Activated CD4-positive, alpha-beta T cell treated with anti-CD3 and anti-CD28 coated beads for 36 hours (primary cell): ENCODE results near the gene HSPG2. TPM values are rescaled to one million over a fixed set of nuclear protein-coding genes. Genes with fewer than 3 reads are reported as not detected.
"Not testable (repeated sequence)": the region's sequence is repeated elsewhere in the genome, so short reads cannot be mapped to it uniquely, and the experiment has no call there.

Source experiments
- ATAC-seq: fragments of 200-7000 bp; cut with Tn5 transposase; one replicate; pipeline ENCODE4 v1.10.0; 2021; ENCODE audit warnings: mild to moderate bottlenecking, moderate library complexity
- CTCF ChIA-PET: fragments of 350-600 bp; sonication (Branson Sonifier 250); formaldehyde crosslinking; loops from one replicate; lab custom pipeline; 2021; ENCODE audit warnings: antibody characterized with exemption; lab: Charles Lee
- POLR2A ChIA-PET: fragments of 350-600 bp; sonication (Branson Sonifier 250); formaldehyde crosslinking; loops from one replicate; lab custom pipeline; 2021; ENCODE audit warnings: antibody characterized with exemption, inconsistent platforms; lab: Charles Lee
- DNase-seq: peaks from one replicate; pipeline ENCODE4 v3.0.0-alpha.2; 2020
- H3K27ac Mint-ChIP-seq: one replicate; pipeline ENCODE4 v1.8.0; 2021; ENCODE audit warnings: mixed read lengths
- H3K27me3 Mint-ChIP-seq: one replicate; pipeline ENCODE4 v1.8.0; 2021; ENCODE audit warnings: mixed read lengths
- H3K36me3 Mint-ChIP-seq: one replicate; pipeline ENCODE4 v1.8.0; 2021; ENCODE audit warnings: low read depth, mixed read lengths
- H3K4me1 Mint-ChIP-seq: one replicate; pipeline ENCODE4 v1.8.0; 2021; ENCODE audit warnings: mixed read lengths
- H3K4me3 Mint-ChIP-seq: one replicate; pipeline ENCODE4 v1.8.0; 2021; ENCODE audit warnings: mild to moderate bottlenecking, moderate library complexity, mixed read lengths
- H3K9me3 Mint-ChIP-seq: one replicate; pipeline ENCODE4 v1.8.0; 2021; ENCODE audit warnings: low read depth, mixed read lengths
- intact Hi-C, 2 experiments: fragments of 100-400 bp; cut with DNase I in 1 of 2; cut with micrococcal nuclease in 1 of 2; formaldehyde crosslinking; loops; one replicate each; pipeline versions ENCODE4 v1.14.2 to v1.15.1; 2022 to 2024; cut with DNase I, micrococcal nuclease
- total RNA-seq, 2 experiments: library from RNA; stranded (reverse); gene quantifications; one replicate each; pipeline ENCODE4 v1.2.3, GENCODE V29; 2021

HSPG2 gene
- total RNA-seq, 2 experiments from 2014 or later, result 19.6 to 20.6 TPM

DNA sequence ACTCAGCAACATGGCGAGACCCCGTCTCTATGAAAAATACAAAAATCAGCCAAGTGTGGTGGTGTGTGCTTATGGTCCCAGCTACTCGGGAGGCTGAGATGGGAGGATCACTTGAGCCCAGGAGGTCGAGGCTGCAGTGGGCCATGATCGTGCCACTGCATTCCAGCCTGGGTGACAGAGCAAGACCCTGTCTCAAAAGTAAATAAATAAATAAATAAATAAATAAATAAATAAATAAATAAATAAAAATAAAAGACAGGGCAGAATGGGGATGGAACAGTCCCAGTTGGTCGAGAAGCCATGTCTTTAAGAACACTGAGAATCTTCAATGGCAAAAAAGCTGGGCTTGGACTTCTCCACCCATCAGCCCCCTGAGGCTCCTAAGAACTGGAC lies 19.9 kb downstream of the HSPG2 start:
- DNase-seq, H3K9me3 Mint-ChIP-seq, H3K27me3 Mint-ChIP-seq, ATAC-seq, H3K4me3 Mint-ChIP-seq, H3K27ac Mint-ChIP-seq, H3K36me3 Mint-ChIP-seq, intact Hi-C loops, H3K4me1 Mint-ChIP-seq, POLR2A ChIA-PET: not testable (repeated sequence)
- CTCF ChIA-PET, result interaction anchor here (0.7 to 1.0 kb wide), 2 partner anchors 10 to 40 kb away, joined by 3 to 4 read pairs; no protein-coding TSS in a partner anchor

DNA sequence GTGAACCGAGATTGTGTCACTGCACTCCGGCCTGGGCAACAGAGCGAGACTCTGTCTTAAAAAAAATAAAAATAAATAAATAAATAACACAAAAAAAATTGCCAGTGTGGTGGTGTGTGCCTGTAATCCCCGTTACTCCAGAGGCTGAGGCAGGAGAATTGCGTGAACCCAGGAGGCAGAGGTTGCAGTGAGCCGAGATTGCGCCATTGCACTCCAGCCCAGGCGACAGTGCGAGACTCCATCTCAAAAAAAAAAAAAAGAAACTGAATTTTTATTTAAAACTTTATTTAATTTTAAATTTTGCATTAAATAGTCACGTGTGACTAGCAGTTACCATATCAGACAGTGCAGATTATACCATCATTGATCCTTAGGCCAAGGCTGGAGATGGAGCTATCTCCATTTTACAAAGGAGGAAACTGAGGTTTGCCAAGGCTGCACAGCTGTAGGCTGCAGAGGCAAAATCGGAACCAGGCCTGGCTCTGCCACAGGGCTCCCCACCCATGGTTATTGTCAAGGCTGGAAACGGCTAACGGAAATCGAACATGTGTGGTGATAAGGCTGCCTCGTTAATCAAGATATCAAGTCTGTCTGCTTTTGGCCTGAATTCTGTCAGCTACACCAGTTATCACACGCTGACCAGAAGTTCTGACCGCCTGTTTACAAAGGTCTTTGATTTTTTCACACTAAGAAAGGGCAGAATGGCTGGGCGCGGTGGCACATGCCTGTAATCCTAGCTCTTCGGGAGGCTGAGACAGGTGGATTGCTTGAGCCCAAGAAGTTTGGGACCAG lies 20.5 kb downstream of the HSPG2 start:
- POLR2A ChIA-PET, result interaction anchor here (0.6 kb wide), 1 partner anchor 748 kb away, joined by 3 read pairs; no protein-coding TSS in a partner anchor
- Mint-ChIP-seq H3K4me1 (peaks cover 7% of the 10 kb centered on the region), H3K9me3 (no peaks in the 10 kb centered on the region), H3K27ac (no peak overlapping the region), H3K36me3 (no peaks in the 10 kb centered on the region), H3K4me3 (no peak overlapping the region), H3K27me3 (no peaks in the 10 kb centered on the region)
- ATAC-seq, result no peak
- DNase-seq, result no peak
- CTCF ChIA-PET, result interaction anchor here (1.0 kb wide), 1 partner anchor 40 kb away, joined by 4 read pairs; no protein-coding TSS in a partner anchor
- intact Hi-C loops, result no loop called here

DNA sequence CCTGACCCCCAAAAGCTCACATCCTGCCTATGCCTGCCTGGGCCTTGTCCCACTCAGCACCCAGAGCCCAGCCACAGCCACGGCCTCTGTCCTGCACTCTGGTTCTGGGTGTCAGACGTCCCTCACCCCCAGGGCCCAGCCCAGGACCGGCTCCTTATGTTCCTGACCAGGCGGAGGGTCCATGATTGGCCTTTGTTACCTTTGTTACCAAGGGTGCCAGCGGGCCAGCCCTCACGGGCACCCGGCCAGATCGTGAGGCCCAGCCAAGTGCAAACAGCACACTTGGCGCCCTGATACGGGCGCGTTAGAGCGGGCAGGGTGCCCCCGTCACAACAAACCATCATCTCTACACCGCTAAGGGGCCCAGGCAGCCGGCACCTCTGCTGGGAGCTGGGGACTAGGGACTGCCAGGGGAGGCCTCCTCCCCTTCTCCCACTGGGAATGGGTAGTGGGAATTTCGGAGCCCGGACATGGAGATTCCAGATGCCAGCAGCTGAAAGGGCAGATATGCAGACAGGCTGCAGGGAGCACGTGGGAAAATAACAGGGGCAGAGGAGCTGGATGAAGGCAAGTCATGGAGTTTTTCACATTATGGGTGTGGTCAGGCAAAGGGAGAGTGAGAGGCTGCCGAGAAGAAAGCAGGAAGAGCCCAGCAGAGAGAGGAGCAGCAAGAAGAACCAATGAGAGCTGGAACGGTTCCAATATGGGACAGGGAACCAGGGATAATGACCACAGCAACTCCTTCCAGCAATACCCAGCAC lies 22.1 kb downstream of the HSPG2 start:
- DNase-seq (no peak), ATAC-seq (no peak)
- CTCF ChIA-PET, result interaction anchor here (0.6 to 1.0 kb wide), 2 partner anchors 9 to 11 kb away, joined by 4 to 5 read pairs; no protein-coding TSS in a partner anchor
- intact Hi-C loops, result no loop called here
- peaks cover 13% of the 10 kb centered on the region for H3K4me1 Mint-ChIP-seq
- H3K27ac Mint-ChIP-seq, result no peak overlapping the region
- no peaks in the 10 kb centered on the region for H3K27me3 Mint-ChIP-seq
- H3K4me3 Mint-ChIP-seq, result no peak overlapping the region
- no peaks in the 10 kb centered on the region for H3K9me3 Mint-ChIP-seq
- no peaks in the 10 kb centered on the region for H3K36me3 Mint-ChIP-seq
- POLR2A ChIA-PET, result no interaction called here

- Mint-ChIP-seq H3K27me3 (no peaks in the 10 kb centered on the region), H3K4me1 (peaks cover 19% of the 10 kb centered on the region), H3K27ac (peak overlapping the region; percentile 55), H3K9me3 (no peaks in the 10 kb centered on the region), H3K36me3 (no peaks in the 10 kb centered on the region), H3K4me3 (no peak overlapping the region)
- intact Hi-C loops, result no loop called here
- no peak for ATAC-seq
- POLR2A ChIA-PET, result interaction anchor here (0.5 kb wide), 1 partner anchor 569 kb away, joined by 3 read pairs; no protein-coding TSS in a partner anchor
- CTCF ChIA-PET, result interaction anchor here (0.7 kb wide), 1 partner anchor 19 kb away, joined by 3 read pairs; no protein-coding TSS in a partner anchor
- no peak for DNase-seq
Measured at GRCh38 chr1:21914450-21914849, 22.7 kb downstream of the HSPG2 start.

DNA sequence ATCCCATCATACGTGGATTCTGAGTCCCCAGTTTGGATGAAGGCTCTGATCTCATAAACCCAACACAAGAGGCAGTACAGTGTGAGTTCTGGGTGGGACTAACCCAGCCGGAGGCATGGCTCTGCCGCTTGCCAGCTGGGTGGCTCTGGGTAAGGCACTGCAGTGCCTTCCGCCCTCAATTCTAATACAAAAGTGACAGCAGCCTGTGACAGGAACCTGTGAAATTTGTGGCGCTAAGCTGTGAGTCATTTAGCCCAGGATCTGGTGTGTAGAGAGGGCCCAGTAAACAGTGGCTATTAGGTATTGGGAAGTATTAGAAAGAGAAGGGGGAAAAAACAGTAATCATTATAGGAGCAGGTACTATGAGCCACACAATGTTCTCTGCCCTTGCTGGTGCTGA lies 23.3 kb downstream of the HSPG2 start:
- POLR2A ChIA-PET, result interaction anchor here (0.5 kb wide), 1 partner anchor 568 kb away, joined by 3 read pairs; no protein-coding TSS in a partner anchor
- peak; percentile 54 for DNase-seq
- no peaks in the 10 kb centered on the region for H3K9me3 Mint-ChIP-seq
- intact Hi-C loops, result no loop called here
- H3K27ac Mint-ChIP-seq, result peak overlapping the region; percentile 55
- H3K4me3 Mint-ChIP-seq, result no peak overlapping the region
- peak; percentile 70 for ATAC-seq
- H3K36me3 Mint-ChIP-seq, result no peaks in the 10 kb centered on the region
- peaks cover 24% of the 10 kb centered on the region for H3K4me1 Mint-ChIP-seq
- CTCF ChIA-PET, result interaction anchor here (0.5 to 0.7 kb wide), 2 partner anchors 18 to 679 kb away, joined by 3 read pairs; no protein-coding TSS in a partner anchor
- H3K27me3 Mint-ChIP-seq, result no peaks in the 10 kb centered on the region

GRCh38 chr1:21913258-21913657 lies 23.9 kb downstream of the HSPG2 start:
- Mint-ChIP-seq H3K9me3 (no peaks in the 10 kb centered on the region), H3K27ac (peak overlapping the region; percentile 25), H3K4me3 (no peak overlapping the region), H3K27me3 (no peaks in the 10 kb centered on the region), H3K36me3 (no peaks in the 10 kb centered on the region), H3K4me1 (peaks cover 24% of the 10 kb centered on the region)
- intact Hi-C loops, result no loop called here
- ATAC-seq (no peak), DNase-seq (no peak)
- ChIA-PET POLR2A (no interaction called here), CTCF (no interaction called here)

- no peak overlapping the region for H3K4me3 Mint-ChIP-seq
- POLR2A ChIA-PET, result no interaction called here
- H3K27ac Mint-ChIP-seq, result peak overlapping the region; percentile 47
- CTCF ChIA-PET, result interaction anchor here (1.4 kb wide), 1 partner anchor 24 kb away, joined by 5 read pairs; no protein-coding TSS in a partner anchor
- H3K27me3 Mint-ChIP-seq, result no peaks in the 10 kb centered on the region
- peaks cover 24% of the 10 kb centered on the region for H3K4me1 Mint-ChIP-seq
- no peaks in the 10 kb centered on the region for H3K36me3 Mint-ChIP-seq
- no peaks in the 10 kb centered on the region for H3K9me3 Mint-ChIP-seq
- ATAC-seq (no peak), DNase-seq (no peak)
- intact Hi-C loops, result no loop called here
Measured at GRCh38 chr1:21912038-21912758, 24.9 kb downstream of the HSPG2 start.

DNA sequence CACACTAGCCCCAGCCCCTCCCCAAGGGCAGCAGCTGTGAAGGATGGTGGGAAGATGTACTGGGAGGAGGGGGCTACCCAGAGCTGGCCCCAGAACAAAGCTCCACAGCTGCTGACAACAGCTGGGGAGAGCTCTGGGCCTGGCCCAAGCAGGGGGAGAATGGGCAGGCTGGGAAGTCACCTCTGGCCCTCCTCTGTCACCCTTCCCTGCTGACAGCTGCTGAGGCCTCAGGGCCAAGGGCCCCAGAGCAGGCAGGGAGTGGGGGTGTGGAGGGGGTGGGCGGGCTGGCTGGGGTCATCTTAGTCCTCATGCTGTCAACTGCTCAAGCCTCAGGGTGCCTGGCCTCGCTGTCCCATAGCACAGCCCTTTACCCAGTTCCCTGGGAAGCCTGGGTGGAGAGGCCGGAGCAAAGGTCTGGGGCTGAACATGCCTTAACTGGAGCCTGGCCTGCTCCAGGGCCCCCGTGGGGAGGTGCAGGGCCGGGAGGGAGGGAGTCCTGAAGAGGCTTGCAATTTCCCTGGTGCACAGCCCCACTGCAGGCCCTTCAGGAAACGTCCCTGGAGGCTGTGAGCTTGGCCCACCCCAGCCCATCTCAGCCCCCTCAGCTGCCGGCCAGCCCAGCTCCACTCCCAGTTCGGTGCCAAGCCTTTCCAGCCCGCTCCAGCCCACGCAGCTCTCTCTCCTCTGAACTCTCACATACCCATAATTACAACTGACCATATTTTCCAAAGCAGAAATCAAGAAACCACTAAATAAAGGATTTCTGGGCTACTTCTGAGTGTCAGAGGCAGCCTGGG lies 25.7 kb downstream of the HSPG2 start:
- no peaks in the 10 kb centered on the region for H3K9me3 Mint-ChIP-seq
- peak overlapping the region; percentile 42 for H3K27ac Mint-ChIP-seq
- ChIA-PET CTCF (interaction anchor here (0.6 to 1.4 kb wide), 2 partner anchors 25 to 27 kb away, joined by 3 to 5 read pairs; no protein-coding TSS in a partner anchor), POLR2A (interaction anchor here (0.6 kb wide), 1 partner anchor 11 kb away, joined by 3 read pairs; no protein-coding TSS in a partner anchor)
- H3K4me3 Mint-ChIP-seq, result no peak overlapping the region
- DNase-seq (no peak), ATAC-seq (no peak)
- H3K36me3 Mint-ChIP-seq, result no peaks in the 10 kb centered on the region
- H3K4me1 Mint-ChIP-seq, result peaks cover 24% of the 10 kb centered on the region
- H3K27me3 Mint-ChIP-seq, result no peaks in the 10 kb centered on the region
- intact Hi-C loops, result no loop called here

- intact Hi-C loops, result no loop called here
- Mint-ChIP-seq H3K27me3 (no peaks in the 10 kb centered on the region), H3K4me3 (no peak overlapping the region), H3K4me1 (peaks cover 24% of the 10 kb centered on the region), H3K36me3 (no peaks in the 10 kb centered on the region), H3K9me3 (no peaks in the 10 kb centered on the region), H3K27ac (peak overlapping the region; percentile 87)
- POLR2A ChIA-PET, result interaction anchor here (0.6 kb wide), 1 partner anchor 10 kb away, joined by 3 read pairs; no protein-coding TSS in a partner anchor
- no peak for DNase-seq
- CTCF ChIA-PET, result interaction anchor here (1.4 kb wide), 1 partner anchor 25 kb away, joined by 5 read pairs; no protein-coding TSS in a partner anchor
- no peak for ATAC-seq
Measured at GRCh38 chr1:21910558-21911204, 26.4 kb downstream of the HSPG2 start.
